IPS DF 6.9 (cell line): ENCODE data around the gene GPR157.

Experiments
- DNase-seq: peaks from one replicate; pipeline ENCODE4 v3.0.0-alpha.2; 2013; ENCODE audit warnings: low read depth, low spot score
- H3K27ac ChIP-seq: one replicate; pipeline ENCODE4 v1.5.1; 2013; ENCODE audit warnings: low read length, control low read depth
- H3K27me3 ChIP-seq: 2 replicates; pipeline ENCODE4 v1.6.1; 2013; ENCODE audit warnings: mild to moderate bottlenecking, low read length; ENCODE audit not compliant: control insufficient read depth, insufficient read depth
- H3K36me3 ChIP-seq: 2 replicates; pipeline ENCODE4 v1.6.1; 2013; ENCODE audit warnings: low read length; ENCODE audit not compliant: control insufficient read depth, insufficient read depth
- H3K4me1 ChIP-seq: 2 replicates; pipeline ENCODE4 v1.6.1; 2013; ENCODE audit warnings: low read length; ENCODE audit not compliant: control insufficient read depth, insufficient read depth
- H3K4me3 ChIP-seq: 2 replicates; pipeline ENCODE4 v1.5.1; 2013; ENCODE audit warnings: mild to moderate bottlenecking, low read length
- H3K9me3 ChIP-seq: 2 replicates; pipeline ENCODE4 v1.6.1; 2013; ENCODE audit warnings: low read length, inconsistent platforms; ENCODE audit not compliant: control insufficient read depth, insufficient read depth
- WGBS: extraction: QIAGEN DNeasy Blood & Tissue Kit; methylation state at CpG from one replicate; pipeline ENCODE4 v1.1.7; 2013; ENCODE audit warnings: mixed read lengths, missing lambda C conversion rate; ENCODE audit not compliant: insufficient read length, insufficient coverage; 5-methylcytosine and 5-hydroxymethylcytosine counted together

GPR157 gene

DNA sequence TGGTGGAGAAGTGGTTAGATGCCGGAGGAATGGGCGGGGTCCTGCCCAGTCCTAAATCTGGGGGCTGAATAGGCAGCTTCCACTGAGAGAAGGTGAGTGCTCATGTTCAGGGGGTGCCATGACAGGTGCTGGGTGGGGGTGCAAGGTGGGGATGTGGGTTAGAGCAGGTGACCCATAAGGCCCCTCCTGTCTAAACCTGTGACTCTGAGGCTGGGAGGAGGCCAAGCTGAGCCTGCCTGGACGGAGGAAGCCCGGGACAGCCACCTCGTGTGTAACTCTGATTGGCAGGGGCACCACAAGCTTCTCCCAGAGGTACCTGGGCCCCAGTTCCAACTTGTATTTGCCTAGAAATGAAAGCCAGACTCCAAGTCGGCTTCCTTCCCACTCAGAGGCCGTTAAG is 10.7 kb downstream of the GPR157 start:
- H3K4me1 ChIP-seq: peaks cover 2% of the 10 kb centered on the region; the same call in 1 of the 2 replicates
- no CpG with 5 or more reads among the region's 7 CpGs for WGBS
- H3K9me3 ChIP-seq: no peaks in the 10 kb centered on the region
- no peak for DNase-seq
- no peak overlapping the region for H3K27ac ChIP-seq
- H3K36me3 ChIP-seq: no peaks in the 10 kb centered on the region
- no peaks in the 10 kb centered on the region for H3K27me3 ChIP-seq
- no peak overlapping the region for H3K4me3 ChIP-seq

DNA sequence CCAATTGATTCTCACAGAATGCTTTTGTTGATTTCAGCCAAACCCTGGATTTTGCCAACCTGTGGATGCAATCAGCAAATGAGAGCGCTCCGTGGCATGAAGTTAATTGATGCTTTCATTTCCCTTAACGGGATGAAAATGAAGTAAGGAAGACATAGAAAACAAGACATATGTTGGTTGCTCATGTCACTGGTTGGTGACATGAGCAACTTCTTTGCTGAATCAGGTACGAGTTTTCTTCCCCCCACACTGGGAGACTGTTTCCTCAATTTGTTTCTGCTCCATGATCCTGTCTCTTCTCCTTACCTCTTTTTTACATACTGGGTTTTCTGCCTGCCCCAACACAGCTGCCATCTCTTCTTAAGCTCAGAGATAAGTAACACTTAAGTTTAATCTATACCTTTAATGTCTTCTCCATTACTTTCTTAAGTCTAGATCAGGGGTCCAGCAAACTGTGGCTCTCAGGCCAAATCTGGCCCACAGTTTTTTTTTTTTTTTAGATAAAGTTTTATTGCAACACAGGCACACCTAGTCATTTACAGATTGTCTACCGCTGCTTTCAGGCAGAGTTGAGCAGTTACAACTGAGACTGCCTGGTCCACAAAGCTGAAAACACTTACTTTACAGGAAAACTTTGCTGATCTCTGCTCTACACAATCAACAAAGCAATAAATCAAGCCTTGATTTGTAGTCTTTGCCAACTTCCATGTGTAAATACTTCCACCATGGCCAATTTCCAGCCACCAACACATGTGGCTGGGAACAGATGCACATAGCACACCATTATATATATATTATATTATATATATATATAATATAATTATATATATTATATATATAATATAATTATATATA is 13.3 kb downstream of the GPR157 start:
- no peaks in the 10 kb centered on the region for H3K36me3 ChIP-seq
- H3K27ac ChIP-seq: no peak overlapping the region
- WGBS: no CpG with 5 or more reads among the region's 5 CpGs
- no peak overlapping the region for H3K4me3 ChIP-seq
- H3K4me1 ChIP-seq: peaks cover 1% of the 10 kb centered on the region; the same call in 1 of the 2 replicates
- no peaks in the 10 kb centered on the region for H3K27me3 ChIP-seq
- DNase-seq: no peak
- no peaks in the 10 kb centered on the region for H3K9me3 ChIP-seq

DNA sequence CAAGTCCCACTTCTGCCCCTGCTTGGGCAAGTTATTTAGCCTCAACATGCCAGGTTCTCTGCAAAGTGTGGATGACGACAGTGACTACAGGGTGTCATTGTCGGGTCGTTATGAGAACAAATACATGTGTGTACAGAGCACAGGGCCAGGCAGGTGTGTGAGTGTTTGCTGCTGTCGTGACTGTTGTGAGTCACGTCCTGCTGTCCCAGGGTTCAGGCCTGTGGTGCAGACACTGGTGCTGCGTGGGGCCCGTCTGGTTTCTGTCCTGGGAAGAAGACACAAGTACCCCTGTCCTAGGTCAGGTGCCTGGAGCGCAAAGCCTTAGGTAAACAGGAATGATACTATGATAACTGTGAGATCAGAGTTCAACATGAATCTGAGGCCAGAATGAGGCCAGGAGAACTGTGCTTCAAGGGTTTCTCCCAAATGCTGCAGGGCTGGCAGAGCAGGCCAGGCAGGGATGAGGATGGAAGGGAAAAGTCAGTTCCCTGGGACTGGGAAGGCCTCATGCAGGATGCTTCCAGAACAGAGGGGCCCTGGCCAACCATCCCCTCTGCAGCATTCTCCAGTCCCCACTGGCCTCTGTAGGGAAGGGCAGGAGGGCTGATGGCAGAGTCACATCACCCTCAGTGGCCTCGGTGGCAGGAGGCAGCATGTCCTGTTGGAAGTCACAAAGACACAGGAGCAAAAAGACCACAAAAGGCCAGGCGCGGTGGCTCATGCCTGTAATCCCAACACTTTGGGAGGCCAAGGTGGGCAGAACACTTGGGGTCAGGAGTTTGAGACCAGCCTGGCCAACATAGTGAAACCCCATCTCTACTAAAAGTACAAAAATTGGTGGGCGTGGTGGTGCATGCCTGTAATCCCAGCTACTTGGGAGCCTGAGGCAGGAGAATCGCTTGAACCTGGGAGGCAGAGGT is 15.7 kb downstream of the GPR157 start:
- WGBS: no CpG with 5 or more reads among the region's 13 CpGs
- H3K27me3 ChIP-seq: no peaks in the 10 kb centered on the region
- no peaks in the 10 kb centered on the region for H3K4me1 ChIP-seq
- no peaks in the 10 kb centered on the region for H3K36me3 ChIP-seq
- no peaks in the 10 kb centered on the region for H3K9me3 ChIP-seq
- no peak overlapping the region for H3K4me3 ChIP-seq
- DNase-seq: no peak
- H3K27ac ChIP-seq: no peak overlapping the region

DNA sequence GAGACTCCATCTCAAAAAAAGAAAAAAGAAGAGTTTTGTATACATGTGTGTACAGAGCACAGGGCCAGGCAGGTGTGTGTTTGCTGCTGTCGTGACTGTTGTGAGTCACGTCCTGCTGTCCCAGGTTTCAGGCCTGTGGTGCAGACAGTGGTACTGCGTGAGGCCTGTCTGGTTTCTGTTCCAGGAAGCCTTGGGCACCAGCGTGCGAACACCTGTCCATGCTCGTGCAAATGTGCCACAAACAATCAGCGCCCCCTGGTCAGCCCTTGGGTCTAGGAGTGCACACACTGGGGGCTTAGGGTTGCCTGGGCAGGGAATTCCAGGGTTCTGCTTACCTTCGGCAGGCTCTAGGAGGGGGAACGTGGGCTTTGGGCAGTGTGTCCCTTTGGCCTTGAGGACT is 16.9 kb downstream of the GPR157 start:
- DNase-seq: no peak
- H3K27me3 ChIP-seq: no peaks in the 10 kb centered on the region
- no peaks in the 10 kb centered on the region for H3K9me3 ChIP-seq
- H3K4me1 ChIP-seq: no peaks in the 10 kb centered on the region
- no CpG with 5 or more reads among the region's 9 CpGs for WGBS
- H3K36me3 ChIP-seq: no peaks in the 10 kb centered on the region
- no peak overlapping the region for H3K4me3 ChIP-seq
- no peak overlapping the region for H3K27ac ChIP-seq

DNA sequence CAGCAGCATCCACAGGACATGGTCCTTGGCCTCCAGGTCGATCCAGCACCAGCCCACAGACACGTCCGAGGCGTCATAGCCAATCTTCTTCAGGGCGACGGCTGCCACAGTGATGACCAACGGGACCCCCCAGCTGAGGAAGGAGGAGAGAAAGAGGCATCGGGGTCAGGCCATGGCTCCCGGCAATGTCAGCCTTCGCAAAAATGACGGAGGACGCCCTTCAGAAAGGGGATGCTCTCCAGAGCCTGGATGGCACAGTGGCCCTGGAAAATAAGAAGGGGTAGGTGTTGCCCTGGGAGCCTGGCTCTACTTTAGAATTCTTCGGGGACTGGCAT is 17.6 kb downstream of the GPR157 start:
- no peak overlapping the region for H3K27ac ChIP-seq
- DNase-seq: no peak
- H3K36me3 ChIP-seq: no peaks in the 10 kb centered on the region
- no CpG with 5 or more reads among the region's 13 CpGs for WGBS
- no peaks in the 10 kb centered on the region for H3K4me1 ChIP-seq
- no peaks in the 10 kb centered on the region for H3K27me3 ChIP-seq
- no peak overlapping the region for H3K4me3 ChIP-seq
- H3K9me3 ChIP-seq: no peaks in the 10 kb centered on the region

DNA sequence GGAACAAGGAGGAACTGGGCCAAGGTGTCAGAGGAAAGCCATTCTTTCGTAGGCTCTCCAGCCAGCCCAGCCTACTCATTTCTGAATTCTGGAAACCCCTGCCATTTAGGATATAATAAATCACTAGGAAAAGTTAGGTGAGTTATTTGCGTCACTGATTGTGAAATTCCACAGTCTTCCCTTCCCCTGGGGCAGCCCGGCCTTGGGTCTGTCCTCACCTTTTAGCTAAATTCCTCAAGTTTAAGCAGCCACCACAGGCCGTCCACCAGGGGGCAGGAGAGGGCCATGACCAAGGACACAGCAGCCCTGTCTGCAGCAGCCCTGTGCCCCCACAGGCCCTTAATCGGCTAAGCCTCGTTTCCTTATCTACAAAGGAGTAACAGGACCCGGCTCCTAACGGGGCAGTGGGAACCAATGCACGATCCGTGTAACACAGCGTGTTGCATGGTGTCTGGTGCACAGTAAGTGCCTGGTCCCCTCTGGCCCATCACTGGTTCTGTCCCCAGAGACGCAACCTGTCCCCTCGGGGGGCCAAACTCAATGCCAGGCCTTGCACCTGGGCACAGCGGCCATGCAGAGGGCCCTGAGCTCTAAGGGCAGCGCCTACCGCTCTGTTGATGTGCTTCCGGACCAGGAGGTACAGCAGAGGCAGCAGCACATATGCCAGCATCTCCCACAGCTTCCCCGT is 18.1 kb downstream of the GPR157 start:
- peak; percentile 82 for DNase-seq
- H3K27me3 ChIP-seq: no peaks in the 10 kb centered on the region
- H3K36me3 ChIP-seq: no peaks in the 10 kb centered on the region
- H3K27ac ChIP-seq: no peak overlapping the region
- no peak overlapping the region for H3K4me3 ChIP-seq
- no CpG with 5 or more reads among the region's 18 CpGs for WGBS
- no peaks in the 10 kb centered on the region for H3K4me1 ChIP-seq
- no peaks in the 10 kb centered on the region for H3K9me3 ChIP-seq

DNA sequence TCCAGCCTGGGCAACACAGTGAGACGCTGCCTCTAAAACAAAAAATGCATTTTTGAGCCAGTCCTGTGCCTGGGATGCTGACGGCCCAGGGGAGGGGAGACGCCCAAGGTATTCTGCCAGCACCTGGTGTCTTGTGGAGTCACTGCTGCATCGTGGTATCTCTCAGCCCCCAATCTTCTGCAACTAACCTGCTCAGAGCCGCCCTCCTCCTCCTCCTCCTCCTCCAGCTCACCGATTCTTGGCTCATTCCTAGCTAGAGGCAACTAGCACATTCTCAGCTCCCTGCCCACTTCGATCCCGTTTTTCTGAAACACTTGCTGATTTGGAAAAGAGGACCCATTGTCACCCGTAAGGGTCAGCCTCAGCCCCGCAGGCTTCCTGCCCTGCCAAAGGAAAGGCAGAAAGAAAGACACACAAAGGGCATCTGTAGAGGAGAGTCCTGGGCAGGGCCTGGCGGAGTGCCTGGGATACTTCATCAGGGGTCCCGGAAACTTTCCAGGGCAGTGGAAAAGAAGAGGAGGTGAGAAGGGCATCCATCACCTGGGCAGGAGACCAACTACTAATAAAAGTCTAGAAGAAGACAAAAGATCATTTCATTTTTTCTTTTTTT is 20.7 kb downstream of the GPR157 start:
- WGBS: no CpG with 5 or more reads among the region's 12 CpGs
- H3K4me1 ChIP-seq: no peaks in the 10 kb centered on the region; the same call in 1 of the 2 replicates
- H3K4me3 ChIP-seq: no peak overlapping the region
- no peak overlapping the region for H3K27ac ChIP-seq
- no peaks in the 10 kb centered on the region for H3K27me3 ChIP-seq
- no peaks in the 10 kb centered on the region for H3K9me3 ChIP-seq
- no peaks in the 10 kb centered on the region for H3K36me3 ChIP-seq
- no peak for DNase-seq

DNA sequence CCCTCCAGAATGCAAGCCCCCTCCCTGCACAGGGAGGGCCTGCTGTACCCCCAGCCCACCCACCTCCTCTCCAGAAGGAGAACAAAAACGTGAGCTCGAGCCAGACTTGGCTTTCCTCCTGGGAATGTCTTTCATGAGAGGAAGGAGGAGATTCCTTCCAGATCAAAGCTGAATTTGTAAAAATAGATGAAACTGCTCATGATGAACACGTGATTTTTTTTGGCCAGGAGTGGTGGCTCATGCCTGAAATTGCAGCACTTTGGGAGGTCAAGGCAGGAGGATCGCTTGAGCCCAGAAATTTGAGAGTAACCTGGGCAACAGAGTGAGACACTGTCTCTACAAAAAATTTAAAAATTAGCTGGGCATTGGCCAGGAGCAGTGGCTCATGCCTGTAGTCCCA is 21.8 kb downstream of the GPR157 start:
- no peaks in the 10 kb centered on the region; the same call in 1 of the 2 replicates for H3K4me1 ChIP-seq
- WGBS: no CpG with 5 or more reads among the region's 4 CpGs

DNA sequence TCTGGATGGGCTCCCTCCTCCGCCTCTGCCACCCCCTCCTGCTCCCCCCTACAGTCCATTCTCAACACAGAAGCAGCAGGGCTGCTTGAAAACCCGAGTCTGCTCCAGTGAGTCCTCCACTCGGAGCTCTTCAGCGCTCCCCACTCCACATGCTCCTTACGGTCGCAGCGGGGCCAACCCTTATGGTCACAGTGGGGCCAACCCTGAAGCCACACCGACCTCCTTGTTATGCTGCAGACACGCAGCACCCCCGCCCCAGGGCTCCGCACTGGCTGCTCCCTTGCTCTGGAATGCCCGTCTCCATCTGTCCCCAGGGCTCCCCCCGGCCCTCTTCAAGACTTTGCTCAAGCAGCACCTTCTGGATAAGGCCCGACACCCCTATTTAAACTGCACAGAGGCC is 22.6 kb downstream of the GPR157 start:
- Histone ChIP-seq H3K36me3 (no peaks in the 10 kb centered on the region), H3K27me3 (no peaks in the 10 kb centered on the region), H3K27ac (no peak overlapping the region), H3K9me3 (no peaks in the 10 kb centered on the region), H3K4me3 (no peak overlapping the region), H3K4me1 (no peaks in the 10 kb centered on the region; the same call in 1 of the 2 replicates)
- WGBS: no CpG with 5 or more reads among the region's 14 CpGs
- DNase-seq: no peak

More for the DNA sequence above, 21.8 kb downstream of the GPR157 start:
- Histone ChIP-seq H3K9me3 (no peaks in the 10 kb centered on the region), H3K4me3 (no peak overlapping the region), H3K27me3 (no peaks in the 10 kb centered on the region), H3K36me3 (no peaks in the 10 kb centered on the region), H3K27ac (no peak overlapping the region)
- no peak for DNase-seq
